Nephron (organoid): ENCODE results near the gene SPATA24.
A peak's percentile ranks its signal among the peaks of the same experiment; 100 is the strongest.

Experiments used
- H3K27ac Mint-ChIP-seq, 3 experiments: 2 replicates each; pipeline ENCODE4 v1.8.0; 2020; ENCODE audit warnings: mixed read lengths in 3 of 3, mild to moderate bottlenecking in 2 of 3, moderate library complexity in 1 of 3
- H3K27me3 Mint-ChIP-seq: 2 replicates; pipeline ENCODE4 v1.8.0; 2021; ENCODE audit warnings: low read depth, mild to moderate bottlenecking, moderate library complexity, mixed read lengths
- H3K36me3 Mint-ChIP-seq: 2 replicates; pipeline ENCODE4 v1.8.0; 2020; ENCODE audit warnings: low read depth, mixed read lengths
- H3K4me1 Mint-ChIP-seq: 2 replicates; pipeline ENCODE4 v1.8.0; 2020; ENCODE audit warnings: mixed read lengths
- H3K4me3 Mint-ChIP-seq, 3 experiments: 2 replicates each; pipeline ENCODE4 v1.8.0; 2020; ENCODE audit warnings: mild to moderate bottlenecking in 3 of 3, mixed read lengths in 3 of 3, moderate library complexity in 2 of 3
- H3K9me3 Mint-ChIP-seq: 2 replicates; pipeline ENCODE4 v1.8.0; 2020; ENCODE audit warnings: mixed read lengths
- CTCF ChIP-seq, 3 experiments: fragments of 200-600 bp; sonication (generic); IDR thresholded peaks; one replicate each; pipeline ENCODE4 v1.5.0; 2021; ENCODE audit warnings: antibody characterized with exemption in 3 of 3; ENCODE audit not compliant: unreplicated experiment in 3 of 3

Gene SPATA24

GRCh38 chr5:139383275-139383992 lies 20.5 kb downstream of the SPATA24 start, which contains the start of gene SLC23A1:
TSS of gene SLC23A1 (minus strand) at chr5:139383297. CDS start at chr5:139383253, 44 bp downstream.
- H3K27ac Mint-ChIP-seq: peak within 1 kb of the TSS; percentile 86 to 94 (median 88)
- H3K9me3 Mint-ChIP-seq: no peaks in the 10 kb centered on the region
- no peak for TF ChIP-seq CTCF (IDR thresholded peaks at IDR 0.05; ENCODE audit: unreplicated experiment in 3 of 3)
- H3K27me3 Mint-ChIP-seq: no peaks in the 10 kb centered on the region
- H3K4me3 Mint-ChIP-seq: no peak within 1 kb of the TSS
- no peaks in the 10 kb centered on the region for H3K36me3 Mint-ChIP-seq
- peaks cover 12% of the 10 kb centered on the region for H3K4me1 Mint-ChIP-seq

GRCh38 chr5:139382807-139383206 lies 21.1 kb downstream of the SPATA24 start:
- Mint-ChIP-seq H3K4me1 (peaks cover 12% of the 10 kb centered on the region), H3K36me3 (peaks cover under 1% of the 10 kb centered on the region), H3K27ac (peak overlapping the region in 1 of 3 experiments; percentile 86), H3K27me3 (no peaks in the 10 kb centered on the region), H3K9me3 (no peaks in the 10 kb centered on the region), H3K4me3 (no peak overlapping the region)
- TF ChIP-seq CTCF (IDR thresholded peaks at IDR 0.05; ENCODE audit: unreplicated experiment in 3 of 3): no peak

GRCh38 chr5:139381837-139382761 lies 21.8 kb downstream of the SPATA24 start:
- Mint-ChIP-seq H3K27ac (peak overlapping the region in 2 of 3 experiments; percentile 59 to 86), H3K9me3 (no peaks in the 10 kb centered on the region), H3K4me1 (peaks cover 12% of the 10 kb centered on the region), H3K4me3 (no peak overlapping the region), H3K27me3 (no peaks in the 10 kb centered on the region), H3K36me3 (peaks cover 8% of the 10 kb centered on the region)
- no peak for TF ChIP-seq CTCF (IDR thresholded peaks at IDR 0.05; ENCODE audit: unreplicated experiment in 3 of 3)

GRCh38 chr5:139379626-139380449 lies 24.1 kb downstream of the SPATA24 start:
- peak overlapping the region in 1 of 3 experiments; percentile 15 for H3K27ac Mint-ChIP-seq
- H3K27me3 Mint-ChIP-seq: no peaks in the 10 kb centered on the region
- no peak for TF ChIP-seq CTCF (IDR thresholded peaks at IDR 0.05; ENCODE audit: unreplicated experiment in 3 of 3)
- peaks cover 13% of the 10 kb centered on the region for H3K36me3 Mint-ChIP-seq
- H3K4me3 Mint-ChIP-seq: no peak overlapping the region
- H3K9me3 Mint-ChIP-seq: no peaks in the 10 kb centered on the region
- H3K4me1 Mint-ChIP-seq: peaks cover 12% of the 10 kb centered on the region

- Mint-ChIP-seq H3K27me3 (no peaks in the 10 kb centered on the region), H3K27ac (no peak overlapping the region), H3K4me3 (no peak overlapping the region), H3K36me3 (peaks cover 17% of the 10 kb centered on the region), H3K9me3 (no peaks in the 10 kb centered on the region), H3K4me1 (peaks cover 9% of the 10 kb centered on the region)
- no peak for TF ChIP-seq CTCF (IDR thresholded peaks at IDR 0.05; ENCODE audit: unreplicated experiment in 3 of 3)
Observed at GRCh38 chr5:139378941-139379361, 24.9 kb downstream of the SPATA24 start.
